GM23248 (cell line): ENCODE data around the gene ADAMTS17. TPM values are rescaled to one million over a fixed set of nuclear protein-coding genes. Genes with fewer than 3 reads are reported as not detected.

Experiments used
- DNase-seq: peaks from one replicate; pipeline ENCODE4 v3.0.0-alpha.2; 2015
- H2AFZ ChIP-seq: fragments of 200-600 bp; sonication (generic); 2 replicates; pipeline ENCODE4 v1.6.1; 2016; ENCODE audit warnings: antibody characterized with exemption
- H3F3A ChIP-seq: fragments of 200-600 bp; sonication (generic); 2 replicates; pipeline ENCODE4 v1.6.1; 2016; ENCODE audit warnings: mild to moderate bottlenecking, antibody characterized with exemption, mixed run types; ENCODE audit not compliant: insufficient read depth
- H3K27ac ChIP-seq: fragments of 200-600 bp; sonication (generic); 2 replicates; pipeline ENCODE4 v1.5.1; 2016; ENCODE audit warnings: mild to moderate bottlenecking
- H3K27me3 ChIP-seq: fragments of 200-600 bp; sonication (generic); replicated peaks from 2 replicates; pipeline ENCODE4 v1.6.1; 2016; ENCODE audit warnings: mild to moderate bottlenecking; ENCODE audit not compliant: insufficient read depth
- H3K36me3 ChIP-seq: fragments of 200-600 bp; sonication (generic); 2 replicates; pipeline ENCODE4 v1.6.1; 2016; ENCODE audit warnings: low read depth, mild to moderate bottlenecking
- H3K4me1 ChIP-seq: fragments of 200-600 bp; sonication (generic); 2 replicates; pipeline ENCODE4 v1.6.1; 2016; ENCODE audit warnings: mild to moderate bottlenecking; ENCODE audit not compliant: insufficient read depth
- H3K4me2 ChIP-seq: fragments of 200-600 bp; sonication (generic); one replicate; pipeline ENCODE4 v1.6.1; 2016; ENCODE audit warnings: mild to moderate bottlenecking; ENCODE audit not compliant: unreplicated experiment
- H3K4me3 ChIP-seq: fragments of 200-600 bp; sonication (generic); 2 replicates; pipeline ENCODE4 v1.5.1; 2016; ENCODE audit warnings: mild to moderate bottlenecking
- H3K79me2 ChIP-seq: fragments of 200-600 bp; sonication (generic); 2 replicates; pipeline ENCODE4 v1.6.1; 2016; ENCODE audit warnings: mild to moderate bottlenecking; ENCODE audit not compliant: insufficient read depth
- H3K9ac ChIP-seq: fragments of 200-600 bp; sonication (generic); 2 replicates; pipeline ENCODE4 v1.6.1; 2016; ENCODE audit warnings: mild to moderate bottlenecking
- H3K9me2 ChIP-seq: fragments of 200-600 bp; sonication (generic); 2 replicates; pipeline ENCODE4 v1.6.1; 2016; ENCODE audit warnings: mixed run types, mild to moderate bottlenecking, moderate library complexity; ENCODE audit not compliant: insufficient read depth
- H3K9me3 ChIP-seq: fragments of 200-600 bp; sonication (generic); one replicate; pipeline ENCODE4 v1.6.1; 2017; ENCODE audit warnings: low read depth
- H4K20me1 ChIP-seq: fragments of 200-600 bp; sonication (generic); 2 replicates; pipeline ENCODE4 v1.6.0; 2016; ENCODE audit not compliant: insufficient read depth
- EZH2 ChIP-seq: fragments of 200-600 bp; sonication (generic); IDR thresholded peaks from 2 replicates; pipeline ENCODE4 v1.6.1; 2018; ENCODE audit warnings: antibody characterized with exemption, mild to moderate bottlenecking; ENCODE audit not compliant: insufficient read depth, poor library complexity, severe bottlenecking
- EZH2phosphoT487 ChIP-seq: fragments of 200-600 bp; sonication (generic); IDR thresholded peaks from 2 replicates; pipeline ENCODE4 v1.6.1; 2018; ENCODE audit warnings: antibody characterized with exemption, moderate library complexity, mild to moderate bottlenecking, low read depth; ENCODE audit not compliant: insufficient read depth
- WGBS, 2 experiments: methylation state at CpG; one replicate each; pipeline ENCODE4 v1.1.6; 2015 to 2017; ENCODE audit warnings: low lambda C conversion rate in 2 of 2, low coverage in 1 of 2; ENCODE audit errors: missing lambda C conversion rate in 2 of 2; 5-methylcytosine and 5-hydroxymethylcytosine counted together
- in situ Hi-C: fragments of 300-500 bp; cut with MboI; formaldehyde crosslinking; loops from 2 replicates; pipeline ENCODE4 v1.15.0; 2020
- polyA plus RNA-seq: library from polyadenylated mRNA; unstranded; fragments of >200 nt; fragmentation: Nextera tagmentation; extraction: Ambion mirVana; gene quantifications from 2 replicates; pipeline ENCODE4 v1.2.1, GENCODE V29; 2016
- total RNA-seq: library from RNA; depleted of rRNA; stranded (reverse); fragments of >200 nt; shearing (Covaris generic); gene quantifications from 2 replicates; pipeline ENCODE4 v1.2.3, GENCODE V29; 2014

ADAMTS17 gene
- total and polyA plus RNA-seq, 2 experiments from 2014 or later, result not detected

- Histone ChIP-seq H3K4me3 (no peak overlapping the region), H3K4me1 (no peaks in the 10 kb centered on the region), H3K9me2 (no peaks in the 10 kb centered on the region), H3K27me3 (no peaks in the 10 kb centered on the region), H3K4me2 (no peak overlapping the region), H3K9me3 (no peaks in the 10 kb centered on the region), H4K20me1 (no peaks in the 10 kb centered on the region), H3K9ac (no peak overlapping the region), H2AFZ (no peak overlapping the region), H3K79me2 (no peaks in the 10 kb centered on the region), H3F3A (no peaks in the 10 kb centered on the region), H3K36me3 (no peaks in the 10 kb centered on the region), H3K27ac (no peak overlapping the region)
- no peak for DNase-seq
- 57 to 62% methylated on average over 17 of the region's 17 CpGs for WGBS, 2 experiments
- in situ Hi-C loops, result no loop called here
- TF ChIP-seq EZH2phosphoT487 (no peak), EZH2 (no peak)
These were observed 357.9 kb downstream of the ADAMTS17 start for GRCh38 chr15:99983886-99984286.

DNA sequence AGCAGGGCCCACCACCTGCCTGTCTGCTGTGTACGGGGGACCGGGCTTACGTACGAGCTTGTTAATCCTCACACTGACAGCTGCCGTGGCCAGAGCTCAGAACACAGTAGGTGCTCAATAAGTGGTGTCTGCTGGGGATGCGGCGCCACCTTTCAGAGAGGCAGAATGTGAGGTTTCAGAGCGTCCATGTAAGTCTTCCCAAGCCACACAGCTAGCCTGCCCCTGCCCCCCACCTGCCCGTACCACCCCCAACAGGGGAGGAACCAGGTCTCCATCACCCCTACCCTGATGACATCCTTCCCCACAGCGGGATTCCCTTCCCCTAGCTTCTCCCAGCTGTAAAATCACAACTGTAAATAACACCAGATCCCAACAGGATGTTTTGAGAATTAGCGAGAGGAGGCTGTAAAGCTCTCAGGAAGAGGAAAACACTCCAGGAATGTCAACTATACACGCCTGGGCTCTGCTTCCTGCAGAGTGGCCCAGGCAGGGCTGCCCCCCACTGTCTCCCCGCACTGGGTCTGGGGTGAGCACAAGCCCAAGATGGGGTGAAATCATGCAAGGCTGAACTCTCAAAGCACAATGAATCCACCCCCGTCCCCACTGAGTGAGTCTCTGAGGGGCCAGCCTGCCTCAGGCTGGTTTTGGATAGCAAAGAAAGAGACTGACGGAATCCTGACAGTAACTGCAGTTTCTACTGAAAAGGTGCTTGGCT, 358.4 kb downstream of the ADAMTS17 start:
- H3K9me2 ChIP-seq, result no peaks in the 10 kb centered on the region
- in situ Hi-C loops, result no loop called here
- H3K4me1 ChIP-seq, result no peaks in the 10 kb centered on the region
- H3K36me3 ChIP-seq, result no peaks in the 10 kb centered on the region
- H4K20me1 ChIP-seq, result no peaks in the 10 kb centered on the region
- 51 to 63% methylated on average over 14 to 15 of the region's 15 CpGs for WGBS, 2 experiments
- no peaks in the 10 kb centered on the region for H3K27me3 ChIP-seq
- H3K4me2 ChIP-seq, result no peak overlapping the region
- no peak for DNase-seq
- no peak overlapping the region for H3K27ac ChIP-seq
- no peak for TF ChIP-seq EZH2
- TF ChIP-seq EZH2phosphoT487, result no peak
- no peaks in the 10 kb centered on the region for H3F3A ChIP-seq
- H3K4me3 ChIP-seq, result no peak overlapping the region
- no peak overlapping the region for H3K9ac ChIP-seq
- H3K9me3 ChIP-seq, result no peaks in the 10 kb centered on the region
- no peak overlapping the region for H2AFZ ChIP-seq
- H3K79me2 ChIP-seq, result no peaks in the 10 kb centered on the region

- Histone ChIP-seq H3K9me2 (no peaks in the 10 kb centered on the region), H3K36me3 (no peaks in the 10 kb centered on the region), H3K27ac (no peak overlapping the region), H3K79me2 (no peaks in the 10 kb centered on the region), H3K9ac (no peak overlapping the region), H3F3A (no peaks in the 10 kb centered on the region), H3K4me2 (no peak overlapping the region), H4K20me1 (no peaks in the 10 kb centered on the region), H3K27me3 (no peaks in the 10 kb centered on the region), H3K9me3 (no peaks in the 10 kb centered on the region), H2AFZ (no peak overlapping the region), H3K4me1 (no peaks in the 10 kb centered on the region), H3K4me3 (no peak overlapping the region)
- DNase-seq, result no peak
- 86 to 89% methylated on average over 4 of the region's 4 CpGs for WGBS, 2 experiments
- in situ Hi-C loops, result no loop called here
- TF ChIP-seq EZH2phosphoT487 (no peak), EZH2 (no peak)
These were observed 359.1 kb downstream of the ADAMTS17 start for GRCh38 chr15:99982662-99983061.

DNA sequence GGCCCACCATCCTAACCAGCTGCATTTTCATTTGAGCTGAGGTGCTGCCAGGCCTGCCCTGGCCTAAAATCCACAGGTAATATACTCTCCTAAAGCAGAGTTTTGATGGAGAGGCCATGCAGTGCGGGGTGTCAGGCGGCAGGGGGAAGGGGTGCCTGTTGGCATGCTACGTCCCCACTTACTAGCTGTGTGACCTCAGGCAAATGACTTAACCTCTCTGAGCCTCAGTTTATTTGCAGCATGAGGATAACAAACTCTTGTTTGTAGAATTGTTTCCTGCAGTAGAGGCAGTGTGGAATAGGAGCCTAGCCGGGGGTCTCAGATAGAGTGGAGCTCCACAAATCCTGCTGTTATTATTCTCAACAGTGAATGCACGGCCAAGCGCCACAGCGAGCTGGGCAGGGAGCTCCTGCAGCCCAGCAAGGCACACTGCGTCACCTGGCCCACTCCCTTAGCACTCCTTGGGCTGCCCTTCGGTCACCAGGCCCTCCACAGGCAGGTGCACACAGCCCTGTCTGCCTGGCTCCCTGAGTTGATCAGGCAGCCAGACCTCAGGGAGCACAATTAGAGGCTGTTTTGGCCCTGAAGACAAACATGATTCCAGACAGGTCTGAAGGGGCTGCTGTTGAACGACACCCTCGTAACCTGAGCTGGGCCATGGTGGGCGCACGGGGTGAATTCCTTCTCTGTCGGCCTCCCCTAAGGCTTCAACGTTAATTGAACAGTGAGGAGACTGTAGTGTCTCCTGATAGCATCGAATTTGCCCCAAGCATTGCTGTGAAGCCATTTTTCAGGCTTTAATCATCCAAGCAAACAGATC, 359.7 kb downstream of the ADAMTS17 start:
- no peaks in the 10 kb centered on the region for H3K9me2 ChIP-seq
- TF ChIP-seq EZH2phosphoT487 (no peak), EZH2 (no peak)
- H3K36me3 ChIP-seq, result no peaks in the 10 kb centered on the region
- no peak overlapping the region for H3K27ac ChIP-seq
- H3K9me3 ChIP-seq, result no peaks in the 10 kb centered on the region
- DNase-seq, result no peak
- H3K27me3 ChIP-seq, result no peaks in the 10 kb centered on the region
- in situ Hi-C loops, result no loop called here
- H3F3A ChIP-seq, result no peaks in the 10 kb centered on the region
- H3K9ac ChIP-seq, result no peak overlapping the region
- H3K4me1 ChIP-seq, result no peaks in the 10 kb centered on the region
- H3K4me2 ChIP-seq, result no peak overlapping the region
- 55 to 57% methylated on average over 16 of the region's 16 CpGs for WGBS, 2 experiments
- no peaks in the 10 kb centered on the region for H3K79me2 ChIP-seq
- no peak overlapping the region for H2AFZ ChIP-seq
- H4K20me1 ChIP-seq, result no peaks in the 10 kb centered on the region
- H3K4me3 ChIP-seq, result no peak overlapping the region
